ENCODE data around the gene MRM3.

DNA sequence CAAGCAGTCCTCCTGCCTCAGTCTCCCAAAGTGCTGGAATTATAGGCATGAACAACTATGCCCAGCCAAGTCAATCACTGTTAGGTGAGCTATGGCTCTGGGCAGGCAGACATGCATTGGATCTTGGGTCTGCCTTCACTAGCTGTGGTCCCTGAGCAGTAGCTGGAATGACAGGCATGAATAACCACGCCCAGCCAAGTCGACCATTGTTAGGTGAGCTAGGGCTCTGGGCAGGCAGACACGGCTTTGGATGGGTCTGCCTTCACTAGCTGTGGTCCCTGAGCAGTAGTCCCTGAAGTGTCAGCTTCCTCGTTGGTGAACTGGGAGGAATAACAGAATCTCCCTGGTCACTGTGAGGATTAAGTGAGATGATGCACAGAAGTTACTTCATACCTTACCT is 6.4 kb downstream of the MRM3 start:
- TF ChIP-seq, protein P1, sequence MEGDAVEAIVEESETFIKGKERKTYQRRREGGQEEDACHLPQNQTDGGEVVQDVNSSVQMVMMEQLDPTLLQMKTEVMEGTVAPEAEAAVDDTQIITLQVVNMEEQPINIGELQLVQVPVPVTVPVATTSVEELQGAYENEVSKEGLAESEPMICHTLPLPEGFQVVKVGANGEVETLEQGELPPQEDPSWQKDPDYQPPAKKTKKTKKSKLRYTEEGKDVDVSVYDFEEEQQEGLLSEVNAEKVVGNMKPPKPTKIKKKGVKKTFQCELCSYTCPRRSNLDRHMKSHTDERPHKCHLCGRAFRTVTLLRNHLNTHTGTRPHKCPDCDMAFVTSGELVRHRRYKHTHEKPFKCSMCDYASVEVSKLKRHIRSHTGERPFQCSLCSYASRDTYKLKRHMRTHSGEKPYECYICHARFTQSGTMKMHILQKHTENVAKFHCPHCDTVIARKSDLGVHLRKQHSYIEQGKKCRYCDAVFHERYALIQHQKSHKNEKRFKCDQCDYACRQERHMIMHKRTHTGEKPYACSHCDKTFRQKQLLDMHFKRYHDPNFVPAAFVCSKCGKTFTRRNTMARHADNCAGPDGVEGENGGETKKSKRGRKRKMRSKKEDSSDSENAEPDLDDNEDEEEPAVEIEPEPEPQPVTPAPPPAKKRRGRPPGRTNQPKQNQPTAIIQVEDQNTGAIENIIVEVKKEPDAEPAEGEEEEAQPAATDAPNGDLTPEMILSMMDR (IDR thresholded peaks at IDR 0.05; ENCODE audit: low read depth, low read length, poor library complexity, severe bottlenecking), result no peak
- TF ChIP-seq EZH2phosphoT487 (IDR thresholded peaks at IDR 0.05; ENCODE audit: borderline replicate concordance, low read length), result no peak

All from DOHH2 (cell line).